KOPT-K1 (cell line): ENCODE data around the gene MMP25.

Source experiments
- H3K27ac ChIP-seq: fragments of 200-600 bp; sonication (generic); 2 replicates; pipeline ENCODE4 v1.5.1; 2016; ENCODE audit warnings: antibody characterized with exemption, mild to moderate bottlenecking, low read depth, low read length; ENCODE audit not compliant: poor library complexity, severe bottlenecking
- H3K36me3 ChIP-seq: fragments of 200-600 bp; sonication (generic); 2 replicates; pipeline ENCODE4 v1.5.1; 2017; ENCODE audit warnings: antibody characterized with exemption, mild to moderate bottlenecking, low read length, moderate library complexity; ENCODE audit not compliant: insufficient read depth
- H3K9me3 ChIP-seq: fragments of 200-600 bp; sonication (generic); 2 replicates; pipeline ENCODE4 v1.5.1; 2017; ENCODE audit warnings: antibody characterized with exemption, low read length, mild to moderate bottlenecking; ENCODE audit not compliant: insufficient read depth, poor library complexity, severe bottlenecking

Gene MMP25

DNA sequence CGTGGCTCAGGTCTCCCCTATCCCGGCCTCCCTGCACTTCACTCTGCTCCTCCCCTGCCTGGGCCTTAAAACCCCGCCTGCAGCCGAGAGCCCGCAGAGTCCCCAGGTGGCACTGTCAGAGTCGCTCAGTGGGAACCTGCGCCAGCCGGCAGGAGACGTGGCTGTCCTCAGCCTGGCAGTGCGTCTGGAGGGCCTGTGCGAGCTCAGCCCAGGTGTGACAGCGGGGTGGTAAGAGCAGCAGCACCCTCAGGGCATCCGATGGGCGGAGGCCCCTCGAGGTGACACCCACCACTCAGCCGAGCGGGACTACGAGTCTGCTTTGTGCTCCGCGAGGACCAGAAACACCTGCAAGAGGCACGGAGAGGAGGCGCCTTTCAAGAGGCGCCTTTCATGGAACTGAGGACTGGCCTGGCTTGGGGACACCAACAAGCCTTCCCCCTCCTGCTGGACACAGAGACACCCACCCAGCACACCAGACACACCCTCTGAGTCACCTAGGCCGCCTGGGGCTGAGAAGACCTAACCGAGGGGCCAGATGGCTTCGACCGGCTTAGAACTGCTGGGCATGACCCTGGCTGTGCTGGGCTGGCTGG, 33.4 kb upstream of the MMP25 start, which contains the start of gene CLDN9:
CLDN9 (plus strand) TSS at position 96 of the 593 bp plus-strand sequence; CDS start at position 536, 440 bp downstream.
- Histone ChIP-seq H3K27ac (no peak within 1 kb of the TSS), H3K36me3 (no peaks in the 10 kb centered on the region)

DNA sequence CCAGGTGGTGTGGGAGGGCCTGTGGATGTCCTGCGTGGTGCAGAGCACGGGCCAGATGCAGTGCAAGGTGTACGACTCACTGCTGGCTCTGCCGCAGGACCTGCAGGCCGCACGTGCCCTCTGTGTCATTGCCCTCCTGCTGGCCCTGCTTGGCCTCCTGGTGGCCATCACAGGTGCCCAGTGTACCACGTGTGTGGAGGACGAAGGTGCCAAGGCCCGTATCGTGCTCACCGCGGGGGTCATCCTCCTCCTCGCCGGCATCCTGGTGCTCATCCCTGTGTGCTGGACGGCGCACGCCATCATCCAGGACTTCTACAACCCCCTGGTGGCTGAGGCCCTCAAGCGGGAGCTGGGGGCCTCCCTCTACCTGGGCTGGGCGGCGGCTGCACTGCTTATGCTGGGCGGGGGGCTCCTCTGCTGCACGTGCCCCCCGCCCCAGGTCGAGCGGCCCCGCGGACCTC, 32.8 kb upstream of the MMP25 start:
- no peak overlapping the region for H3K27ac ChIP-seq
- no peaks in the 10 kb centered on the region for H3K36me3 ChIP-seq
- no peaks in the 10 kb centered on the region for H3K9me3 ChIP-seq

More for the DNA sequence above, 33.4 kb upstream of the MMP25 start, which contains the start of gene CLDN9:
- no peaks in the 10 kb centered on the region for H3K9me3 ChIP-seq

GRCh38 chr16:3013998-3014690, 32.2 kb upstream of the MMP25 start:
- H3K27ac ChIP-seq: no peak overlapping the region
- no peaks in the 10 kb centered on the region for H3K36me3 ChIP-seq

GRCh38 chr16:3014971-3015370, 31.4 kb upstream of the MMP25 start:
- no peaks in the 10 kb centered on the region for H3K9me3 ChIP-seq
- H3K27ac ChIP-seq: no peak overlapping the region
- no peaks in the 10 kb centered on the region for H3K36me3 ChIP-seq

More at GRCh38 chr16:3013998-3014690, 32.2 kb upstream of the MMP25 start:
- H3K9me3 ChIP-seq: no peaks in the 10 kb centered on the region

- no peaks in the 10 kb centered on the region for H3K36me3 ChIP-seq
- H3K9me3 ChIP-seq: no peaks in the 10 kb centered on the region
- no peak overlapping the region for H3K27ac ChIP-seq
Measured at GRCh38 chr16:3015865-3016521, 30.4 kb upstream of the MMP25 start.

DNA sequence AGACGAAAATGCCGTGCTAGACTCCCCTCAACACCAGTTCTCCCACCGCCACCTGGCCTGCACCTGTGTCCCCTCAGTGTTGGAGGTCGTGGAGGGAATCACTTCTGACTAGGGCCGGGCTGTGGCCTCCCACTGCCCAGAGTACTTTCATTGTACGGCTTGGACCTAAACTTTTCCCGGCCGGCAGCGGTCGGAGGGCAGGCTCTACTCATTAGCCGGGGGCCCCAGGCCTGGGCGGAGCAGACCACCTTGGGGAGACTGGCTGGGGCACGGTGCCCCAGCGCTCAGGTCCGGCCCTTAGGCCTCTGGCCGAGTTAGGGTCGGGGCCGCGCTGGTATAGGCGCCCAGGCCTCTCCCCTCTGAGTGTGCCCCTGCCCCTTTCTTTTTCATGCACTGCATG, 29.0 kb upstream of the MMP25 start:
- H3K36me3 ChIP-seq: no peaks in the 10 kb centered on the region
- H3K9me3 ChIP-seq: no peaks in the 10 kb centered on the region
- H3K27ac ChIP-seq: no peak overlapping the region

- H3K36me3 ChIP-seq: no peaks in the 10 kb centered on the region
- H3K9me3 ChIP-seq: no peaks in the 10 kb centered on the region
- H3K27ac ChIP-seq: no peak within 1 kb of the TSS
Measured at GRCh38 chr16:3017794-3018506, 28.4 kb upstream of the MMP25 start, which contains the start of gene CLDN6. CLDN6 (minus strand) TSS chr16:3018183; CDS start chr16:3016021, 2,162 bp downstream.

GRCh38 chr16:3019594-3020246, 26.6 kb upstream of the MMP25 start:
- no peaks in the 10 kb centered on the region for H3K36me3 ChIP-seq
- H3K27ac ChIP-seq: no peak overlapping the region
- H3K9me3 ChIP-seq: no peaks in the 10 kb centered on the region

GRCh38 chr16:3020247-3020603, 26.1 kb upstream of the MMP25 start, which contains the start of gene TNFRSF12A:
TNFRSF12A (plus strand) TSS chr16:3020368; CDS start chr16:3020398, 30 bp downstream.
- no peak within 1 kb of the TSS for H3K27ac ChIP-seq
- H3K36me3 ChIP-seq: 0 out of 2 replicates have a peak, but pooled peaks cover under 1% of the 10 kb centered on the region
- H3K9me3 ChIP-seq: no peaks in the 10 kb centered on the region

- Histone ChIP-seq H3K27ac (no peak overlapping the region), H3K9me3 (no peaks in the 10 kb centered on the region), H3K36me3 (peaks cover 7% of the 10 kb centered on the region)
Measured at GRCh38 chr16:3020604-3021448, 25.5 kb upstream of the MMP25 start.

GRCh38 chr16:3021449-3022207, 24.7 kb upstream of the MMP25 start:
- H3K36me3 ChIP-seq: peaks cover 15% of the 10 kb centered on the region
- H3K27ac ChIP-seq: no peak overlapping the region
- no peaks in the 10 kb centered on the region for H3K9me3 ChIP-seq

DNA sequence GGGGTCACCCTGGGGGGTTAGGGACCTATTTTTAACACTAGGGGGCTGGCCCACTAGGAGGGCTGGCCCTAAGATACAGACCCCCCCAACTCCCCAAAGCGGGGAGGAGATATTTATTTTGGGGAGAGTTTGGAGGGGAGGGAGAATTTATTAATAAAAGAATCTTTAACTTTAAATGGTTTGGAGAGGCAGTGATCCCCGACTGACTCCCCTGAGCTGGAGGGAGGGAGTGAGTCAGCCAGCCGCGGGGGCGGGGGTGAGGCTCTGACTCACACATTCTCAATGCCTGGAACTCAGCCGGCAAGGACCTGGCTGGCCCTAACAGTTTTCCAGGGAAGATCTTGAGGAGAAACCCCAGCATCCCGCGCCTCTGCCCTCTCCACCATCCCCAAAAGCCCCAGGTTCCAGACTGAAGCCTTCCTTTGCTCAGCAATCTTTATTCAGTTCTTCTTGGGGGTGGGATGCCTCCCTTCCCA, 24.1 kb upstream of the MMP25 start:
- Histone ChIP-seq H3K27ac (no peak overlapping the region), H3K9me3 (no peaks in the 10 kb centered on the region), H3K36me3 (peaks cover 21% of the 10 kb centered on the region)
